ENCODE measurements around the gene MAP1B. TPM values are rescaled to one million over a fixed set of nuclear protein-coding genes. Genes with fewer than 3 reads are reported as not detected.

The MAP1B gene
- total RNA-seq, 1 experiment from 2014 or later = not detected

GRCh38 chr5:72121052-72121779 lies 13.9 kb downstream of the MAP1B start:
- H3K4me3 ChIP-seq (ENCODE audit: low read length) = no peak overlapping the region
- no peaks in the 10 kb centered on the region for H3K4me1 ChIP-seq (ENCODE audit: low read length)
- DNase-seq = peak; percentile 21
- H4K20me1 ChIP-seq (ENCODE audit: insufficient read depth, low read depth, low read length) = no peaks in the 10 kb centered on the region
- H3K27me3 ChIP-seq (ENCODE audit: low read length) = no peaks in the 10 kb centered on the region
- no peaks in the 10 kb centered on the region for H3K9me3 ChIP-seq (ENCODE audit: low read length)
- no peak overlapping the region for H3K4me2 ChIP-seq (ENCODE audit: low read depth, low read length, poor library complexity, severe bottlenecking)
- no peak overlapping the region for H3K9ac ChIP-seq (ENCODE audit: low read length)
- no peak overlapping the region for H2AFZ ChIP-seq (ENCODE audit: low read length)
- H3K79me2 ChIP-seq (ENCODE audit: low read length) = no peaks in the 10 kb centered on the region
- no peaks in the 10 kb centered on the region for H3K9me2 ChIP-seq (replicated peaks; ENCODE audit: insufficient read depth, low read length)
- no peak overlapping the region for H3K27ac ChIP-seq (ENCODE audit: low read length)
- H3K36me3 ChIP-seq (ENCODE audit: insufficient read depth, low read length) = no peaks in the 10 kb centered on the region

DNA sequence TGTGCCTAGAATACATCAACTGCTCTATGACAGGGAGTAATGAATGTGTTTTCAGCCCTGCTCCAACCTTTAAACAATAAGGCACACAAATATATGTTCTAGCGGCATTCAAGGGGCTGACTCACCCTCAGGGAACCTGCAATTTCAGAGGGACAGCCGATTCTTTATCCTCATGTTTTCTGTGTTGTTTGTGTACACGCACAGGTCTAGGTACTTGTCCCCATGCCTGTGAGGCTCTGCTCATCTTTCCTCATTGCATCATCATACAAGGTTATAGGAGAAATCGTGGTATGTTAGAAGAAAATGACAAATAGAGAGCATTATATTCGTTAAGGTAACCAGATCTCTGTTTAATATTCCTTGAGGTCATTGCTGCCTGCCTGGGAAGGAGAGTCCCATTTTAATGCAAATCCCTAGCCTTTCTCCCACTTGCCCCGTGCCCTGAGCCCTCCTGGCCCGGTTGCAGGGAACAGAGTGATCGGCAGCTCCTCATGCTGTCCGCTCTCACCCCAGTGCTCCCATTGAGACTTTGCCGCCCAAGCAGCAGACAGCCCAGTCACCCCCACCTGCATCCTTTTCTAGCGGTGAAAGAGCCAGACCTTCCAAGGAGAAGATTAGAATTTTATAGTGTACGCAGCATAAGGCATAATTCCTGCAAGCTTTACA lies 14.6 kb downstream of the MAP1B start:
- no peak overlapping the region for H3K27ac ChIP-seq (ENCODE audit: low read length)
- DNase-seq = peak; percentile 9
- H3K4me3 ChIP-seq (ENCODE audit: low read length) = no peak overlapping the region
- H3K27me3 ChIP-seq (ENCODE audit: low read length) = no peaks in the 10 kb centered on the region
- H3K9me2 ChIP-seq (replicated peaks; ENCODE audit: insufficient read depth, low read length) = no peaks in the 10 kb centered on the region
- H3K4me2 ChIP-seq (ENCODE audit: low read depth, low read length, poor library complexity, severe bottlenecking) = no peak overlapping the region
- H3K79me2 ChIP-seq (ENCODE audit: low read length) = no peaks in the 10 kb centered on the region
- no peaks in the 10 kb centered on the region for H3K4me1 ChIP-seq (ENCODE audit: low read length)
- no peaks in the 10 kb centered on the region for H3K36me3 ChIP-seq (ENCODE audit: insufficient read depth, low read length)
- no peaks in the 10 kb centered on the region for H4K20me1 ChIP-seq (ENCODE audit: insufficient read depth, low read depth, low read length)
- H2AFZ ChIP-seq (ENCODE audit: low read length) = no peak overlapping the region
- no peak overlapping the region for H3K9ac ChIP-seq (ENCODE audit: low read length)
- no peaks in the 10 kb centered on the region for H3K9me3 ChIP-seq (ENCODE audit: low read length)

DNA sequence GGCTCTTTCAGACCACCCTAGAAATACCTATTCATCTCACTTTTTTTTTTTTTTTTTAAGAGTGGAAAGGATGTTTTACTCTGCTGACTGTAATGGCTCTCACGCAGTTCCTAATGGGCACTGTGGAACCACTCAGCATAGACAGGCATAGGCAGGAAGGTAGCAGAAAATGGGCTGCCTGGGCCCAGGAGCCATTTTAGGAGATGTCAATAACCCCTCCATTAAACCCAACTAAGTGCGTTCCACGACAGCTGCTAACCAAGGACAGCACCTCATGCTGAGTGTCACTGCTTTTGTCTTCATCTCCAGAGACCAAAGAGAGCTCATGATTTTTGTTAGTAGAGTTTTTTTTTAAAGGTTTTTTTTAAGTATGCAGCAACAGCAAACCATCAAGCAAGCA lies 15.3 kb downstream of the MAP1B start:
- Histone ChIP-seq H3K27ac (ENCODE audit: low read length) (no peak overlapping the region), H3K79me2 (ENCODE audit: low read length) (no peaks in the 10 kb centered on the region), H2AFZ (ENCODE audit: low read length) (no peak overlapping the region), H3K36me3 (ENCODE audit: insufficient read depth, low read length) (no peaks in the 10 kb centered on the region), H4K20me1 (ENCODE audit: insufficient read depth, low read depth, low read length) (no peaks in the 10 kb centered on the region), H3K4me3 (ENCODE audit: low read length) (no peak overlapping the region), H3K4me2 (ENCODE audit: low read depth, low read length, poor library complexity, severe bottlenecking) (no peak overlapping the region), H3K9me2 (replicated peaks; ENCODE audit: insufficient read depth, low read length) (no peaks in the 10 kb centered on the region), H3K9me3 (ENCODE audit: low read length) (no peaks in the 10 kb centered on the region), H3K27me3 (ENCODE audit: low read length) (no peaks in the 10 kb centered on the region), H3K4me1 (ENCODE audit: low read length) (no peaks in the 10 kb centered on the region), H3K9ac (ENCODE audit: low read length) (no peak overlapping the region)
- peak; percentile 23 for DNase-seq

GRCh38 chr5:72123764-72124376 lies 16.6 kb downstream of the MAP1B start:
- H3K4me2 ChIP-seq (ENCODE audit: low read depth, low read length, poor library complexity, severe bottlenecking) = no peak overlapping the region
- H3K4me3 ChIP-seq (ENCODE audit: low read length) = no peak overlapping the region
- DNase-seq = no peak
- H3K36me3 ChIP-seq (ENCODE audit: insufficient read depth, low read length) = no peaks in the 10 kb centered on the region
- H3K27me3 ChIP-seq (ENCODE audit: low read length) = no peaks in the 10 kb centered on the region
- H2AFZ ChIP-seq (ENCODE audit: low read length) = no peak overlapping the region
- H4K20me1 ChIP-seq (ENCODE audit: insufficient read depth, low read depth, low read length) = no peaks in the 10 kb centered on the region
- H3K9ac ChIP-seq (ENCODE audit: low read length) = no peak overlapping the region
- H3K9me3 ChIP-seq (ENCODE audit: low read length) = no peaks in the 10 kb centered on the region
- no peaks in the 10 kb centered on the region for H3K79me2 ChIP-seq (ENCODE audit: low read length)
- H3K4me1 ChIP-seq (ENCODE audit: low read length) = no peaks in the 10 kb centered on the region
- no peaks in the 10 kb centered on the region for H3K9me2 ChIP-seq (replicated peaks; ENCODE audit: insufficient read depth, low read length)
- H3K27ac ChIP-seq (ENCODE audit: low read length) = no peak overlapping the region

- H3K4me3 ChIP-seq (ENCODE audit: low read length) = no peak overlapping the region
- no peaks in the 10 kb centered on the region for H3K79me2 ChIP-seq (ENCODE audit: low read length)
- no peaks in the 10 kb centered on the region for H3K27me3 ChIP-seq (ENCODE audit: low read length)
- no peak overlapping the region for H3K9ac ChIP-seq (ENCODE audit: low read length)
- no peaks in the 10 kb centered on the region for H3K36me3 ChIP-seq (ENCODE audit: insufficient read depth, low read length)
- no peak overlapping the region for H3K4me2 ChIP-seq (ENCODE audit: low read depth, low read length, poor library complexity, severe bottlenecking)
- no peaks in the 10 kb centered on the region for H3K9me3 ChIP-seq (ENCODE audit: low read length)
- H3K4me1 ChIP-seq (ENCODE audit: low read length) = no peaks in the 10 kb centered on the region
- H3K9me2 ChIP-seq (replicated peaks; ENCODE audit: insufficient read depth, low read length) = no peaks in the 10 kb centered on the region
- no peak overlapping the region for H3K27ac ChIP-seq (ENCODE audit: low read length)
- H4K20me1 ChIP-seq (ENCODE audit: insufficient read depth, low read depth, low read length) = no peaks in the 10 kb centered on the region
- no peak for DNase-seq
- H2AFZ ChIP-seq (ENCODE audit: low read length) = no peak overlapping the region
Observed at GRCh38 chr5:72125271-72125940, 18.1 kb downstream of the MAP1B start.

DNA sequence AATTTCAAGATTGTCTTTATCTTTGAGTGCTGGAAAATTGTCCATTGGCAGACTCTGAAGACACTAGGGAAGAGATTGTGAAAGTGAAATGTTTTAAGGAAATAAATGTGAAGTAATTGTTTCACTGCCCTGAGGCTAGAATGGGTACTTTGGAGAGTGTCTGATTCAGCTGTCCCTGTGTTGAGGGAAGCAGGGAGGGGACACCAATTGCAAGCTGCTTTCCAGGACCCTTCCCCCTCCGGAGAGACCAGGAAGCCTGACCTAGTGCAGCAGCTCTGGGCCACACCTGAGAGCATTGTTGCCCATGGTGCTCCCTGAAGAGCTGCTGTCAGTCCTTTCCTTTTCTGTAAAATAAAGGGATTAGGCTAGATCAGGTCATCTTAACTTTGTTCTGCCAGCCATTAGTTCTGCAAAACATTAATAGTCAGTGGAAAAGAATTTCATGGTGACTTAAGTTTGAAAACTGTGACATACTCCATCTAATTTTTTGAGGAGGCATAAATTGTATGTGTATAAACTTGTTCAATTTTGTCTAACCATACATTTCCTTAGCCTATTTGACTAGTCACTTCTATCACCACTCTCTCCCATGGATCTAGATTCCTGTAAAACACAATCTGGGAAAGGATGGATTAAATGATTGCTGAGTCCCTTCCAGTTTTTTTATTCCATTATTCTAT lies 18.8 kb downstream of the MAP1B start:
- no peak for DNase-seq
- no peak overlapping the region for H3K4me3 ChIP-seq (ENCODE audit: low read length)
- H3K27me3 ChIP-seq (ENCODE audit: low read length) = no peaks in the 10 kb centered on the region
- H3K79me2 ChIP-seq (ENCODE audit: low read length) = no peaks in the 10 kb centered on the region
- H3K9me2 ChIP-seq (replicated peaks; ENCODE audit: insufficient read depth, low read length) = no peaks in the 10 kb centered on the region
- no peaks in the 10 kb centered on the region for H4K20me1 ChIP-seq (ENCODE audit: insufficient read depth, low read depth, low read length)
- H3K27ac ChIP-seq (ENCODE audit: low read length) = no peak overlapping the region
- no peak overlapping the region for H3K4me2 ChIP-seq (ENCODE audit: low read depth, low read length, poor library complexity, severe bottlenecking)
- H3K36me3 ChIP-seq (ENCODE audit: insufficient read depth, low read length) = no peaks in the 10 kb centered on the region
- no peaks in the 10 kb centered on the region for H3K4me1 ChIP-seq (ENCODE audit: low read length)
- no peak overlapping the region for H2AFZ ChIP-seq (ENCODE audit: low read length)
- H3K9me3 ChIP-seq (ENCODE audit: low read length) = no peaks in the 10 kb centered on the region
- H3K9ac ChIP-seq (ENCODE audit: low read length) = no peak overlapping the region

GRCh38 chr5:72126796-72127195 lies 19.5 kb downstream of the MAP1B start:
- no peaks in the 10 kb centered on the region for H3K27me3 ChIP-seq (ENCODE audit: low read length)
- H3K4me1 ChIP-seq (ENCODE audit: low read length) = no peaks in the 10 kb centered on the region
- no peak overlapping the region for H3K4me2 ChIP-seq (ENCODE audit: low read depth, low read length, poor library complexity, severe bottlenecking)
- H2AFZ ChIP-seq (ENCODE audit: low read length) = no peak overlapping the region
- no peaks in the 10 kb centered on the region for H3K9me3 ChIP-seq (ENCODE audit: low read length)
- no peak for DNase-seq
- no peaks in the 10 kb centered on the region for H3K79me2 ChIP-seq (ENCODE audit: low read length)
- no peak overlapping the region for H3K27ac ChIP-seq (ENCODE audit: low read length)
- no peak overlapping the region for H3K9ac ChIP-seq (ENCODE audit: low read length)
- no peaks in the 10 kb centered on the region for H3K9me2 ChIP-seq (replicated peaks; ENCODE audit: insufficient read depth, low read length)
- H3K36me3 ChIP-seq (ENCODE audit: insufficient read depth, low read length) = no peaks in the 10 kb centered on the region
- H3K4me3 ChIP-seq (ENCODE audit: low read length) = no peak overlapping the region
- H4K20me1 ChIP-seq (ENCODE audit: insufficient read depth, low read depth, low read length) = no peaks in the 10 kb centered on the region

DNA sequence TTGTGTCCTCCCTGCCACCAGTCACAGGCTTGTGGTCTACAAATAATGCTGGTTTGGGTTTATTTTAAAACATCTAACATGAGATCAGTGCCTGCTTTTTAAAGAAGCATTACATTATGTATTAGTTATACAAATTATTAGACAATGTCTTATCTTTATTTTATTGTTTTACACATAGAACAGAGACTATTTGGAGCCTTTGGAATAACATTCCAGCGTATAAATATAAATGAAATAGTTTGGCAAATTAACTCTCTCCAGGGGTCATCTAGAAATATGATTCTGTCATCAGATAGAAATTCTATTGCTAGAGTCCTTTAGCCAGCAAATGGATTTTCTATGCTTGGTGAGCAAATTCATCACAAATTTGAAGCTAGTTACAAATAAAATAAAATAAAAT lies 22.4 kb downstream of the MAP1B start:
- no peak overlapping the region for H3K9ac ChIP-seq (ENCODE audit: low read length)
- H3K27me3 ChIP-seq (ENCODE audit: low read length) = no peaks in the 10 kb centered on the region
- H3K4me1 ChIP-seq (ENCODE audit: low read length) = no peaks in the 10 kb centered on the region
- no peaks in the 10 kb centered on the region for H4K20me1 ChIP-seq (ENCODE audit: insufficient read depth, low read depth, low read length)
- no peaks in the 10 kb centered on the region for H3K9me3 ChIP-seq (ENCODE audit: low read length)
- H3K9me2 ChIP-seq (replicated peaks; ENCODE audit: insufficient read depth, low read length) = no peaks in the 10 kb centered on the region
- no peaks in the 10 kb centered on the region for H3K79me2 ChIP-seq (ENCODE audit: low read length)
- H2AFZ ChIP-seq (ENCODE audit: low read length) = no peak overlapping the region
- H3K4me2 ChIP-seq (ENCODE audit: low read depth, low read length, poor library complexity, severe bottlenecking) = no peak overlapping the region
- H3K4me3 ChIP-seq (ENCODE audit: low read length) = no peak overlapping the region
- H3K27ac ChIP-seq (ENCODE audit: low read length) = no peak overlapping the region
- no peak for DNase-seq
- H3K36me3 ChIP-seq (ENCODE audit: insufficient read depth, low read length) = no peaks in the 10 kb centered on the region
